Measurements from ENCODE around the gene ERCC3. TPM values are rescaled to one million over a fixed set of nuclear protein-coding genes. Genes with fewer than 3 reads are reported as not detected.

ERCC3 gene
- 36.4 and 40.7 TPM in 2 replicates for total RNA-seq

GRCh38 chr2:127293748-127294562 is at the start of gene ERCC3:
TSS of gene ERCC3 (minus strand) at chr2:127294144. CDS start at chr2:127294081, 63 bp downstream.

GRCh38 chr2:127220102-127220767 is 73.7 kb downstream of the ERCC3 start, which contains the start of gene CYP27C1:
TSS of gene CYP27C1 (minus strand) at chr2:127220299. CDS start at chr2:127220270, 29 bp downstream.

Other genes with a start within 250 kb of the ERCC3 start
- gene BIN1, start 187.0 kb downstream of the ERCC3 start, total RNA-seq, result 27.4 and 36.8 TPM in 2 replicates
- gene CYP27C1, start 73.8 kb downstream of the ERCC3 start, total RNA-seq, result under 0.01 and 0.13 TPM in 2 replicates
- 54.9 and 68.5 TPM in 2 replicates for gene MAP3K2, start 93.8 kb upstream of the ERCC3 start, total RNA-seq
- 0.26 TPM in 1 of 2 replicates, not detected in the other for gene PROC, start 124.3 kb upstream of the ERCC3 start, total RNA-seq
- gene IWS1, start 232.3 kb upstream of the ERCC3 start, total RNA-seq, result 27.2 and 28.5 TPM in 2 replicates
- 0.10 and 0.13 TPM in 2 replicates for gene MYO7B, start 241.5 kb upstream of the ERCC3 start, total RNA-seq